Progenitor cell of endocrine pancreas (in vitro differentiated cells): ENCODE data around the gene POLR1E. TPM values are rescaled to one million over a fixed set of nuclear protein-coding genes. Genes with fewer than 3 reads are reported as not detected.
A peak's percentile ranks its signal among the peaks of the same experiment; 100 is the strongest.
"Not testable (repeated sequence)": the region's sequence is repeated elsewhere in the genome, so short reads cannot be mapped to it uniquely, and the experiment has no call there.

Source experiments
- DNase-seq: peaks from one replicate; pipeline ENCODE4 v3.0.0; 2021; ENCODE audit warnings: low spot score; ENCODE audit not compliant: unreplicated experiment
- H3K27ac Mint-ChIP-seq: 2 replicates; pipeline ENCODE4 v1.8.0; 2021; ENCODE audit warnings: mild to moderate bottlenecking, moderate library complexity, mixed read lengths
- H3K27me3 Mint-ChIP-seq: 2 replicates; pipeline ENCODE4 v1.8.0; 2021; ENCODE audit warnings: mixed read lengths
- H3K36me3 Mint-ChIP-seq: 2 replicates; pipeline ENCODE4 v1.8.0; 2022; ENCODE audit warnings: mixed read lengths; ENCODE audit not compliant: insufficient read depth
- H3K4me1 Mint-ChIP-seq: 2 replicates; pipeline ENCODE4 v1.8.0; 2021; ENCODE audit warnings: low read depth, mixed read lengths
- H3K4me3 Mint-ChIP-seq: 2 replicates; pipeline ENCODE4 v1.8.0; 2021; ENCODE audit warnings: low read depth, mild to moderate bottlenecking, moderate library complexity, mixed read lengths
- H3K9me3 Mint-ChIP-seq: 2 replicates; pipeline ENCODE4 v1.8.0; 2021; ENCODE audit warnings: low read depth, mixed read lengths
- CTCF ChIP-seq: fragments of 200-600 bp; sonication (generic); IDR thresholded peaks from one replicate; pipeline ENCODE4 v1.5.0; 2021; ENCODE audit warnings: antibody characterized with exemption, mild to moderate bottlenecking; ENCODE audit not compliant: unreplicated experiment
- total RNA-seq: library from RNA; stranded (reverse); gene quantifications from 2 replicates; pipeline ENCODE4 v1.2.1, GENCODE V29; 2021

POLR1E gene
- total RNA-seq, 1 donor from 2014 or later = 22.4 TPM

GRCh38 chr9:37471942-37472684 is 13.6 kb upstream of the POLR1E start:
- no peaks in the 10 kb centered on the region for H3K27me3 Mint-ChIP-seq
- DNase-seq = no peak
- peaks cover 10% of the 10 kb centered on the region for H3K4me1 Mint-ChIP-seq
- H3K4me3 Mint-ChIP-seq = peak overlapping the region; percentile 51
- H3K9me3 Mint-ChIP-seq = peaks cover 4% of the 10 kb centered on the region
- no peak for TF ChIP-seq CTCF
- H3K36me3 Mint-ChIP-seq = no peaks in the 10 kb centered on the region
- peak overlapping the region; percentile 98 for H3K27ac Mint-ChIP-seq

GRCh38 chr9:37473982-37474381 is 11.8 kb upstream of the POLR1E start:
- H3K4me1 Mint-ChIP-seq = peaks cover 14% of the 10 kb centered on the region
- H3K36me3 Mint-ChIP-seq, H3K27me3 Mint-ChIP-seq, DNase-seq, H3K27ac Mint-ChIP-seq, H3K4me3 Mint-ChIP-seq, H3K9me3 Mint-ChIP-seq: not testable (repeated sequence)

- peaks cover 4% of the 10 kb centered on the region for H3K9me3 Mint-ChIP-seq
- no peaks in the 10 kb centered on the region for H3K36me3 Mint-ChIP-seq
- peaks cover 14% of the 10 kb centered on the region for H3K4me1 Mint-ChIP-seq
- no peaks in the 10 kb centered on the region for H3K27me3 Mint-ChIP-seq
- no peak for TF ChIP-seq CTCF
- DNase-seq = no peak
- no peak overlapping the region for H3K27ac Mint-ChIP-seq
- H3K4me3 Mint-ChIP-seq = no peak overlapping the region
Measured at GRCh38 chr9:37474438-37474837, 11.3 kb upstream of the POLR1E start.

- peaks cover 6% of the 10 kb centered on the region for H3K27me3 Mint-ChIP-seq
- H3K4me3 Mint-ChIP-seq = no peak overlapping the region
- no peak overlapping the region for H3K27ac Mint-ChIP-seq
- H3K9me3 Mint-ChIP-seq = peaks cover 4% of the 10 kb centered on the region
- no peak for DNase-seq
- peaks cover 12% of the 10 kb centered on the region for H3K4me1 Mint-ChIP-seq
- no peaks in the 10 kb centered on the region for H3K36me3 Mint-ChIP-seq
- no peak for TF ChIP-seq CTCF
Measured at GRCh38 chr9:37476930-37477329, 8.8 kb upstream of the POLR1E start.

- H3K4me1 Mint-ChIP-seq = not testable (repeated sequence)
Measured at GRCh38 chr9:37477443-37477842, 8.3 kb upstream of the POLR1E start.

GRCh38 chr9:37477987-37478619 is 7.6 kb upstream of the POLR1E start:
- H3K36me3 Mint-ChIP-seq, H3K27ac Mint-ChIP-seq, H3K27me3 Mint-ChIP-seq, H3K4me1 Mint-ChIP-seq, H3K9me3 Mint-ChIP-seq, DNase-seq, H3K4me3 Mint-ChIP-seq: not testable (repeated sequence)

More at GRCh38 chr9:37477443-37477842, 8.3 kb upstream of the POLR1E start:
- not testable (repeated sequence) for H3K27me3 Mint-ChIP-seq, H3K27ac Mint-ChIP-seq, H3K4me3 Mint-ChIP-seq, DNase-seq, H3K9me3 Mint-ChIP-seq, H3K36me3 Mint-ChIP-seq

GRCh38 chr9:37480759-37481158 is 5.0 kb upstream of the POLR1E start:
- no peak for TF ChIP-seq CTCF
- H3K9me3 Mint-ChIP-seq = no peaks in the 10 kb centered on the region
- no peak for DNase-seq
- no peaks in the 10 kb centered on the region for H3K36me3 Mint-ChIP-seq
- H3K4me3 Mint-ChIP-seq = no peak overlapping the region
- H3K4me1 Mint-ChIP-seq = peaks cover 14% of the 10 kb centered on the region
- no peak overlapping the region for H3K27ac Mint-ChIP-seq
- peaks cover 6% of the 10 kb centered on the region for H3K27me3 Mint-ChIP-seq
